Jurkat, Clone E6-1 (cell line): ENCODE results near the gene LAMTOR5.

ENCODE experiments used
- DNase-seq: peaks from one replicate; pipeline ENCODE4 v3.0.0-alpha.2; 2011; ENCODE audit warnings: low read depth, low spot score
- H3K4me3 ChIP-seq: 2 replicates; pipeline ENCODE4 v1.5.1; 2011; ENCODE audit warnings: mild to moderate bottlenecking, low read length, control low read depth, moderate library complexity

The LAMTOR5 gene

DNA sequence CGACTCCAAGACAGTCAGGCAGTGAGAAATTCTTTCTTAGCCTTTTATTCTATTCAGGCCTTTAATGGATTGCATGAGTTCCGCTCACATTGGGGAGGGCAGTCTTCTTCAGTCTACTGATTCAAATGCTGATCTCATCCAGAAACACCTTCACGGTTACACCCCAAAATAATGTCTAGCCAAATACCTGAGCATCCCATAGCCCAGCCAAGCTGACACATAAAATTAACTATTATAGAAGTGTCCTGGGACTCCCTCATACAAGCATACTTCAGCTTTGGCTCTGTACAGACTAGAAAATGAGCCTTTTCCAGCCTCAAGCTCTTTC, 13.0 kb downstream of the LAMTOR5 start:
- H3K4me3 ChIP-seq = no peak overlapping the region
- DNase-seq = no peak

GRCh38 chr1:110393691-110394492, 13.6 kb downstream of the LAMTOR5 start:
- no peak overlapping the region for H3K4me3 ChIP-seq
- no peak for DNase-seq

DNA sequence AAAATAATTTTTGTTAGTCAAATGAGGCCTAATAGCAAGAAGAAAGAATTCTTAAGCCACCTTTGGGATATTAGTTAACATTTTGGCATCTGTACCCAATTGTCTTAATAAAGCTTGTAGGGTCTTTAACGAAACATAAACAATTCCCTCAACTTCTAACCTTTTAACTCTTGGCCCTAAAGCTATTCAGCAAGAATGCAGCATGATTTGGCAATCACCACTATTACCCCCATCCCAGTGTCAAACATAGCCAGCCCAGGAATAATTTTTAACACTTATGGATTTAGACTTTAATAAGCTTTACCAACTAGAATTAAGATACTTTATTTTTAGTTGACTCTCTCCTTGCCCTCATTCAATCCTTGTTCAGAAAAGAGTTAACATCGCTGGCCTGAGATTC, 14.2 kb downstream of the LAMTOR5 start:
- H3K4me3 ChIP-seq = no peak overlapping the region
- DNase-seq = no peak

GRCh38 chr1:110390692-110391245, 16.7 kb downstream of the LAMTOR5 start, which contains the start of gene SLC16A4:
TSS of gene SLC16A4 (minus strand) at chr1:110391026. CDS start at chr1:110389323, 1,703 bp downstream.
- H3K4me3 ChIP-seq = no peak within 1 kb of the TSS
- DNase-seq = no peak

GRCh38 chr1:110390096-110390495, 17.4 kb downstream of the LAMTOR5 start:
- no peak overlapping the region for H3K4me3 ChIP-seq
- DNase-seq = no peak

DNA sequence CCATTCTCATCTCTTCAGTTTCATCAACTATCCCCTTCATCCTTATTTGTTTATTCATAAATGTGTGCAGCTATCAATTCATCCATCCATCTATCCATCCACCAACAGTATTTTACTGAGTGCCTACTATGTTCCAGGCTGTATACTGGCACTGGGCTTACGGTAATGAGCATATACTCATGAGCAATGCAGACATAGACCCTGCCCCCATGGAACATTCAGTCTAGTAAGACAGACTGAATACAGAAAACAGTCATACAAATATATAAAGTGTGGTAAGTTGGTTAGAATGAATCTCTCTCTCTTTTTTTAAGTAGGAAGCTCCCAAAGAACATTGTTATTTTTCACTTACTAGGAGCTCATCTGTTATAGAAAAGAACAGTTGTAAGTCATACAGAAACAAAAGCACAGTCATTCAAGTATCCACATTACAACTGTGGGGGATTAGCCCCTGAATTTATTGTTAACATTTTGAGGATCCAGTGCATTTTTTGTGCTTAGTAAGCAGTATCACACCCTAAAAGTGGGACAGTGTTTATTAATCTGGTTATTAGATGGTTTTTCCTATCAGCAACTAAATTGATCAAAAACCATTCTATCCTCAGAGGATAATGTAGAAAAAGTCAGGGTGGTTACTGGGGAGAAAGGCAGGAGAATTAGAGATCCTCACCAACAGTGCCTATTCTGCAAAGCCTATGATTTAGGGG, 20.3 kb downstream of the LAMTOR5 start:
- no peak for DNase-seq

DNA sequence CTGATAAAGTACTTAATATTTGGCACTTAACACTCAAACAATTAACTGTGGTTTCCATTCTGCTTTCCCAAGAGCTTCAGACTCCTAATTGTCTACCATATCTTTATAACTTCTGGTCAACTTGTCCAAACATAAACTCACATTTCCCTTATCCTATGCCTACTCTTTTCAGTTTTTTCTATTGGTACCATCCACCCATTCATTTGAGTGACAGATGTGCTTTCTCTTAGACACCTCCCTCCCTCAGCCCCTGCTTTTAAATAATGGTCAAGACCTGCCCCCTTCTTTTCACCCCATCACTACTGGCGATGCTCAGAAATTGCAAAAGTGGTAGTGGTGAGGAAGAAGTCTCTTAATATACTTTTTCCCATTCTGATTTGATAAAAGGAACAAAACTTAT, 22.1 kb downstream of the LAMTOR5 start:
- H3K4me3 ChIP-seq = no peak overlapping the region
- no peak for DNase-seq

More for the DNA sequence above, 20.3 kb downstream of the LAMTOR5 start:
- H3K4me3 ChIP-seq = no peak overlapping the region

- DNase-seq = no peak
Observed at GRCh38 chr1:110384581-110385321, 22.7 kb downstream of the LAMTOR5 start.

GRCh38 chr1:110383251-110383990, 24.1 kb downstream of the LAMTOR5 start:
- DNase-seq = peak; percentile 17

More at GRCh38 chr1:110384581-110385321, 22.7 kb downstream of the LAMTOR5 start:
- H3K4me3 ChIP-seq = no peak overlapping the region

DNA sequence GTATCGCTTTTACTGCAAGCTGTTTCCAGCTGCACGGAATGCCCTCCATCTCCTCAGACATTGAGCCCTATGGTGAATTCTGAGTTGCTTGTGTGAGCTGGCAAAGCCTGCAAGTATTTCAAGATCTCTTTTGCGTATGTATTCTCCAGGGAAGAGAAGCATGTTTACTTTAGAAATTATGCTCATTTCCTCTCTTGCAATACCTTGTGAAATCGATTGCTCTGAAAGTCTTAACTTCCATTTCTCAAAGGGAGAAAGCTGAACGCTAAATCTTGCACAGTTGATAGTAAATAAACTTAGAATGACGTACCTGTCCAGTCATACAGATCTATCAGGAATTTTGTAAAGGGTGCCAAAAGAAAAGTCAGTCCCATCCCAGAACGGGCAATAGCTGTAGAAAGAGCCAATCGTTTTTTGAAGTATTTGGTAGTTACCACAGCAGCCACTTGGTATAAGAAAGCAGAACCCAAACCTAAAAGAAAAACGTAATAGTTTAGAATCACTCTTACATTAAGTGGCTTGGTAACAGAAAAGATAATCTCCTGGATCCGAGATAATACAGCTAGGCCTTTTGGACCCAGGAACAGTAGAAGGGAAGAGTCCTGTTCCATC, 26.7 kb downstream of the LAMTOR5 start:
- no peak overlapping the region for H3K4me3 ChIP-seq
- DNase-seq = no peak

More at GRCh38 chr1:110383251-110383990, 24.1 kb downstream of the LAMTOR5 start:
- peak overlapping the region; percentile 10; the same call in 1 of the 2 replicates for H3K4me3 ChIP-seq

DNA sequence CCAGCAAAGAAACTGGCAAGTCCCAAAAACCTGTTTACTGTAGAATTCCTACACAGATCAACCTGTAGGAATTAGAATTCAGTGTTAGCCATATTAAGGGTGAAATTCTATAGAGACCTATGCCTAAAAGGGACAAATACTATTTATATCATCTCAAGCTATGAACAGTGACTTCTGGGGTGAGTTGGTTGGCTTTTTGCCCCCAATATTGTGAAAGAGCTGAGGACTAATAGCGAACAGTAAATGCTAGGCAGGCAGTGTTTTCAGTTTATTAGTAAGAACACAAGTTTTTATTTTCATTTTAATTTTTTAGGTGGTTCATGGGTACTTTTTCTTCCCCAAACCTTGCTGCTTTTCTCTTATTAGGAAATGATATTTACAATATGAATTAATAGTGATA, 32.0 kb downstream of the LAMTOR5 start:
- no peak overlapping the region for H3K4me3 ChIP-seq
- no peak for DNase-seq

- H3K4me3 ChIP-seq = no peak overlapping the region
- DNase-seq = no peak
Observed at GRCh38 chr1:110370827-110371226, 36.7 kb downstream of the LAMTOR5 start.

DNA sequence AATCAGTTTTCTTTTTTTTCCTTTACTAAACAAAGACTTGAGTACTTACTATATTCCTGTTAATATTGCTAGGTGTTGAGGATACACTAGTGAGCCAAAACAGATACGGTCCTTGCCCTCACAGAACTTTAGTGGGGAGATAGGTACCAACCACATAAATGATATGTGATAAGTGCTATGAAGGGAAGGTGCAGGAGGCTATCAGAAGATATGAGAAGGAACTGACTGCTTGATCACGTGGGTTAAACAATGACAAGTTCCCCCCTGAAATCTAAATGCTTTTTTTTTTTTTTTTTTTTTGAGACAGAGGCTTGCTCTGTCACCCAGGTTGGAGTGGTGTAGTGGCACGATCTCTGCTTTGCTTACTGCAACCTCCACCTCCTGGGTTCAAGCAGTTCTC, 43.3 kb downstream of the LAMTOR5 start:
- DNase-seq = no peak
- no peak overlapping the region for H3K4me3 ChIP-seq

DNA sequence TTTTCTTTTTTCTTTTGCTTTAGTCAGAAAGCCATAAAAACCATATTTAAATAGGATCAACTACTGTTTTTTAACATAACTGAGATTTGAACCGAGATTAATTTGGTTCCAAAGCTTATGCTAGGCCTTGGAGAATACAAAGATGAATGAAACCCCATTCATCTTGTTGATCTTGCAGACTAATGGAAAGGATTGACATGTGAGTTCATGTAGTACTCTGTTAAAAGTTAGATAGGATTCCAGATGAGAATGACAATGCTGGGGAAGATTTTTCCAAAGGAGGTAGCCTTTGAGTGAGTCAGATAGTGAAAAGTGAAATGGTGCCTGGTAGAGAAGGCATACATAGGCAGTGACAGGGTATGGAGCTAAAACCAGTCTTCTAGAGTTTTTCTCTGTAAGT, 45.6 kb downstream of the LAMTOR5 start:
- no peak overlapping the region for H3K4me3 ChIP-seq
- no peak for DNase-seq

DNA sequence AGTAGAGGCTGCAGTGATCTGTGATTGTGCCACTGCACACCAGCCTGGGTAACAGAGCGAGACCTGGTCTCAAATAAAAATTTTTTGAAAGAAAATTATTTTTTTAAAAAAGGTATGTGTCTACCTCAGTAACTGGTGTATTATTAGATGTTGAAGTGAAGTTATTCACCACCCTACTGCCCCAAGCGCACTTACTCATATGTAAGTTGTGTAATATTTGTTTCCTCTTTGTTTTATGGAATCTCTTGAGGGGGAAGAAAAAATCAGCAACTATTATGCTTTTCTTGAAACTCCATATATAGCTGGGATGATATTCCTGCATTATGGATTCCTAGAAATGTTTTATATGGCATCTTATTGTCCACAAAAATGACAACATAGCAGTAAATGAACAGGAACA, 47.1 kb downstream of the LAMTOR5 start:
- no peak overlapping the region for H3K4me3 ChIP-seq
- no peak for DNase-seq

GRCh38 chr1:110356379-110356778, 51.1 kb downstream of the LAMTOR5 start:
- no peak overlapping the region for H3K4me3 ChIP-seq
- DNase-seq = no peak

- H3K4me3 ChIP-seq = no peak overlapping the region
- no peak for DNase-seq
Observed at GRCh38 chr1:110355321-110355720, 52.2 kb downstream of the LAMTOR5 start.
